Endothelial cell of umbilical vein (primary cell): ENCODE data around the gene TEX44. TPM values are rescaled to one million over a fixed set of nuclear protein-coding genes. Genes with fewer than 3 reads are reported as not detected.

Source experiments
- BruUV-seq: library from RNA; stranded (reverse); fragments of 400-500 nt; replicated peaks from 2 replicates; lab custom pipeline; 2021; lab: Mats Ljungman, UMichigan
- CTCF ChIA-PET: fragments of 300-600, 350-600 bp; sonication (Branson Sonifier 250); formaldehyde crosslinking; loops from one replicate; lab custom pipeline; 2021; ENCODE audit warnings: antibody characterized with exemption, inconsistent platforms; lab: Charles Lee
- POLR2A ChIA-PET: fragments of 300-600, 350-600 bp; sonication (Branson Sonifier 250); formaldehyde crosslinking; loops from one replicate; lab custom pipeline; 2021; ENCODE audit warnings: antibody characterized with exemption, inconsistent platforms; lab: Charles Lee
- DNase-seq: peaks from one replicate; pipeline ENCODE4 v3.0.0-alpha.2; 2011; ENCODE audit warnings: low read depth, low spot score
- FAIRE-seq: peaks from 2 replicates; lab custom pipeline; 2011; peaks lifted over from hg19 to GRCh38; lab: Jason Lieb, UNC
- H2AFZ ChIP-seq: 2 replicates; pipeline ENCODE4 v1.6.0; 2012; ENCODE audit warnings: low read depth, low read length, control low read depth, inconsistent platforms
- H3K27ac ChIP-seq: 2 replicates; pipeline ENCODE4 v1.5.1; 2011; ENCODE audit warnings: low read depth, mild to moderate bottlenecking, control low read depth, low read length, moderate library complexity; ENCODE audit not compliant: insufficient read depth
- H3K27me3 ChIP-seq, 2 experiments: 2 replicates each; pipeline versions ENCODE4 v1.6.0 to v1.6.1; 2011; ENCODE audit warnings: low read length in 2 of 2, mixed read lengths in 1 of 2; ENCODE audit not compliant: control insufficient read depth in 2 of 2, insufficient read depth in 2 of 2
- H3K36me3 ChIP-seq, 2 experiments: 2 replicates in 1 of 2; 3 replicates in 1 of 2; pipeline ENCODE4 v1.5.1; 2011; ENCODE audit warnings: low read length in 2 of 2, mild to moderate bottlenecking in 1 of 2, moderate library complexity in 1 of 2; ENCODE audit not compliant: control insufficient read depth in 2 of 2, insufficient read depth in 2 of 2; ENCODE audit errors: extremely low read depth in 1 of 2
- H3K4me1 ChIP-seq: 3 replicates; pipeline ENCODE4 v1.5.1; 2011; ENCODE audit warnings: mild to moderate bottlenecking, low read length; ENCODE audit not compliant: control insufficient read depth, insufficient read depth; ENCODE audit errors: extremely low read depth
- H3K4me2 ChIP-seq: 2 replicates; pipeline ENCODE4 v1.6.1; 2011; ENCODE audit warnings: low read length, control low read depth, mixed read lengths; ENCODE audit not compliant: insufficient read depth
- H3K4me3 ChIP-seq, 3 experiments: fragments of 200-600 bp in 1 of 3; sonication (generic), shearing (Covaris generic) in 1 of 3; replicated peaks in 1 of 3; 2 replicates each; pipeline ENCODE4 v1.5.1; 2011 to 2016; ENCODE audit warnings: control low read depth in 3 of 3, low read length in 3 of 3, mild to moderate bottlenecking in 2 of 3, inconsistent platforms in 1 of 3, low read depth in 1 of 3, moderate library complexity in 1 of 3; ENCODE audit not compliant: insufficient read depth in 1 of 3
- H3K79me2 ChIP-seq: 2 replicates; pipeline ENCODE4 v1.6.0; 2012; ENCODE audit warnings: low read length, inconsistent platforms; ENCODE audit not compliant: control insufficient read depth, insufficient read depth
- H3K9ac ChIP-seq: replicated peaks from 2 replicates; pipeline ENCODE3; 2011; ENCODE audit warnings: low read length, control low read depth; ENCODE audit not compliant: insufficient read depth; ENCODE audit errors: extremely low read depth
- H3K9me1 ChIP-seq: replicated peaks from 3 replicates; pipeline ENCODE4 v1.6.0; 2011; ENCODE audit warnings: mild to moderate bottlenecking, low read length; ENCODE audit not compliant: control insufficient read depth, insufficient read depth; ENCODE audit errors: extremely low read depth
- H3K9me3 ChIP-seq: replicated peaks from 2 replicates; pipeline ENCODE4 v1.5.1; 2012; ENCODE audit warnings: low read length, inconsistent platforms; ENCODE audit not compliant: control insufficient read depth, insufficient read depth
- H4K20me1 ChIP-seq: replicated peaks from 2 replicates; pipeline ENCODE3; 2011; ENCODE audit warnings: mild to moderate bottlenecking, low read length; ENCODE audit not compliant: control insufficient read depth, insufficient read depth; ENCODE audit errors: extremely low read depth
- CTCF ChIP-seq, 2 donors: IDR thresholded peaks; 1 replicate in 1 of 2; 2 replicates in 1 of 2; pipeline ENCODE4 v1.5.1; 2011; ENCODE audit warnings: low read length in 2 of 2, mild to moderate bottlenecking in 2 of 2, moderate library complexity in 2 of 2, control low read depth in 1 of 2, inconsistent platforms in 1 of 2, low read depth in 1 of 2; ENCODE audit not compliant: insufficient read depth in 1 of 2; ENCODE audit errors: extremely low read depth in 1 of 2
- EZH2 ChIP-seq: IDR thresholded peaks from 2 replicates; pipeline ENCODE4 v1.6.1; 2012; ENCODE audit warnings: borderline replicate concordance, low read depth, mild to moderate bottlenecking, moderate library complexity, low read length, inconsistent platforms; ENCODE audit not compliant: severe bottlenecking
- FOS ChIP-seq: IDR thresholded peaks from 2 replicates; pipeline ENCODE4 v1.6.1; 2011; ENCODE audit warnings: mild to moderate bottlenecking, low read length, moderate library complexity, borderline replicate concordance; ENCODE audit not compliant: insufficient read depth
- GATA2 ChIP-seq: IDR thresholded peaks from 2 replicates; pipeline ENCODE4 v1.7.0; 2011; ENCODE audit warnings: low read depth, mild to moderate bottlenecking, moderate library complexity, mixed read lengths, low read length; ENCODE audit not compliant: insufficient read length, insufficient read depth
- JUN ChIP-seq: IDR thresholded peaks from 2 replicates; pipeline ENCODE4 v1.6.1; 2011; ENCODE audit warnings: borderline replicate concordance, low read depth; ENCODE audit not compliant: insufficient read length, insufficient read depth
- MAX ChIP-seq: IDR thresholded peaks from 2 replicates; pipeline ENCODE4 v1.6.1; 2011; ENCODE audit not compliant: insufficient read depth, insufficient read length
- MYC ChIP-seq: IDR thresholded peaks from one replicate; pipeline ENCODE4 v1.6.1; 2011; ENCODE audit warnings: mild to moderate bottlenecking, low read depth, low read length
- POLR2A ChIP-seq: IDR thresholded peaks from 2 replicates; pipeline ENCODE4 v1.6.1; 2012; ENCODE audit warnings: low read depth, mild to moderate bottlenecking, control low read depth, low read length
- POLR2AphosphoS5 ChIP-seq: IDR thresholded peaks from 2 replicates; pipeline ENCODE4 v1.6.1; 2012; ENCODE audit warnings: low read depth, mild to moderate bottlenecking, control low read depth, low read length, moderate library complexity; ENCODE audit not compliant: insufficient read depth
- dilution Hi-C: fragments of 300-500 bp; cut with MboI; formaldehyde crosslinking; loops from one replicate; pipeline ENCODE4 v1.15.0; 2019; ENCODE audit warnings: low sequenced_read_pairs; ENCODE audit not compliant: extremely low pct_ligation_motif_present
- intact Hi-C: fragments of 100-400 bp; cut with micrococcal nuclease; formaldehyde crosslinking; loops from one replicate; pipeline ENCODE4 v1.10.0; 2022
- polyA plus RNA-seq, 4 experiments: library from polyadenylated mRNA; depleted of rRNA in 3 of 4; stranded (reverse) in 3 of 4; unstranded in 1 of 4; fragments of >200 nt; gene quantifications; 2 replicates each; pipeline versions ENCODE4 v1.2.1 to v1.2.3, GENCODE V29; 2011 to 2012; ENCODE audit warnings: missing spikeins in 1 of 4
- total RNA-seq: library from RNA; stranded (reverse); gene quantifications from 2 replicates; pipeline ENCODE4 v1.2.3, GENCODE V29; 2021

The TEX44 gene
- total and polyA plus RNA-seq, 2 donors (not counting 3 experiments of a cell fraction or from before 2014, with no cell fraction given), result not detected

- Histone ChIP-seq H3K9ac (no peak overlapping the region), H3K4me3 (no peak overlapping the region), H3K27me3 (no peaks in the 10 kb centered on the region), H3K27ac (no peak overlapping the region), H3K36me3 (no peaks in the 10 kb centered on the region), H3K4me1 (no peaks in the 10 kb centered on the region), H3K79me2 (no peaks in the 10 kb centered on the region), H3K9me1 (no peaks in the 10 kb centered on the region), H2AFZ (no peak overlapping the region), H3K4me2 (no peak overlapping the region), H3K9me3 (no peaks in the 10 kb centered on the region), H4K20me1 (no peaks in the 10 kb centered on the region)
- DNase-seq (no peak), FAIRE-seq (no peak)
- BruUV-seq, result no TSS peak
- CTCF ChIA-PET, result interaction anchor here (1.4 to 5.5 kb wide), 3 partner anchors 10 to 28 kb away, joined by 5 to 28 read pairs (median 6); no protein-coding TSS in a partner anchor
- TF ChIP-seq POLR2A (no peak), MAX (no peak), POLR2AphosphoS5 (no peak), CTCF (IDR thresholded peaks at IDR 0.05; ENCODE audit: extremely low read depth in 1 of 2, insufficient read depth in 1 of 2, low read depth in 1 of 2, low read length in 2 of 2) (no peak), EZH2 (no peak), GATA2 (no peak), JUN (no peak), FOS (no peak), MYC (no peak)
- dilution Hi-C loops (no loop called here), intact Hi-C loops (no loop called here)
- POLR2A ChIA-PET, result no interaction called here
Measured at GRCh38 chr2:231573698-231574421, 18.8 kb upstream of the TEX44 start.
